Brain microvascular endothelial cell (primary cell): ENCODE data around the gene ANO8.
A peak's percentile ranks its signal among the peaks of the same experiment; 100 is the strongest.

ENCODE experiments used
- DNase-seq: peaks from one replicate; pipeline ENCODE4 v3.0.0-alpha.2; 2020
- H3K27ac ChIP-seq: fragments of 250-450 bp; sonication (Bioruptor Pico); 2 replicates; pipeline ENCODE4 v1.5.1; 2020; ENCODE audit warnings: mild to moderate bottlenecking, moderate library complexity
- H3K27me3 ChIP-seq: fragments of 250-450 bp; sonication (Bioruptor Pico); replicated peaks from 2 replicates; pipeline ENCODE4 v1.5.1; 2020; ENCODE audit warnings: mild to moderate bottlenecking
- H3K36me3 ChIP-seq: fragments of 250-450 bp; sonication (Bioruptor Pico); replicated peaks from 2 replicates; pipeline ENCODE4 v1.5.1; 2020; ENCODE audit warnings: mild to moderate bottlenecking
- H3K4me3 ChIP-seq: 2 replicates; pipeline ENCODE4 v1.5.1; 2011; ENCODE audit warnings: low read depth, mild to moderate bottlenecking, control low read depth, low read length, moderate library complexity
- in situ Hi-C: cut with HindIII; loops from 2 replicates; pipeline ENCODE4 v1.10.0; 2017; ENCODE audit warnings: low sequenced_read_pairs, low pct_ligation_motif_present
- TF ChIP-seq, protein P1 (sequence below): IDR thresholded peaks from 2 replicates; pipeline ENCODE4 v1.5.1; 2011; ENCODE audit warnings: low read depth, mild to moderate bottlenecking, moderate library complexity, low read length, control low read depth, inconsistent platforms; ENCODE audit errors: missing control alignments

The ANO8 gene

GRCh38 chr19:17319473-17320238, 15.0 kb downstream of the ANO8 start:
- Histone ChIP-seq H3K36me3 (peaks cover 60% of the 10 kb centered on the region), H3K27ac (no peak overlapping the region), H3K4me3 (no peak overlapping the region), H3K27me3 (no peaks in the 10 kb centered on the region)
- no peak for DNase-seq
- TF ChIP-seq, protein P1, sequence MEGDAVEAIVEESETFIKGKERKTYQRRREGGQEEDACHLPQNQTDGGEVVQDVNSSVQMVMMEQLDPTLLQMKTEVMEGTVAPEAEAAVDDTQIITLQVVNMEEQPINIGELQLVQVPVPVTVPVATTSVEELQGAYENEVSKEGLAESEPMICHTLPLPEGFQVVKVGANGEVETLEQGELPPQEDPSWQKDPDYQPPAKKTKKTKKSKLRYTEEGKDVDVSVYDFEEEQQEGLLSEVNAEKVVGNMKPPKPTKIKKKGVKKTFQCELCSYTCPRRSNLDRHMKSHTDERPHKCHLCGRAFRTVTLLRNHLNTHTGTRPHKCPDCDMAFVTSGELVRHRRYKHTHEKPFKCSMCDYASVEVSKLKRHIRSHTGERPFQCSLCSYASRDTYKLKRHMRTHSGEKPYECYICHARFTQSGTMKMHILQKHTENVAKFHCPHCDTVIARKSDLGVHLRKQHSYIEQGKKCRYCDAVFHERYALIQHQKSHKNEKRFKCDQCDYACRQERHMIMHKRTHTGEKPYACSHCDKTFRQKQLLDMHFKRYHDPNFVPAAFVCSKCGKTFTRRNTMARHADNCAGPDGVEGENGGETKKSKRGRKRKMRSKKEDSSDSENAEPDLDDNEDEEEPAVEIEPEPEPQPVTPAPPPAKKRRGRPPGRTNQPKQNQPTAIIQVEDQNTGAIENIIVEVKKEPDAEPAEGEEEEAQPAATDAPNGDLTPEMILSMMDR: no peak
- in situ Hi-C loops: no loop called here

DNA sequence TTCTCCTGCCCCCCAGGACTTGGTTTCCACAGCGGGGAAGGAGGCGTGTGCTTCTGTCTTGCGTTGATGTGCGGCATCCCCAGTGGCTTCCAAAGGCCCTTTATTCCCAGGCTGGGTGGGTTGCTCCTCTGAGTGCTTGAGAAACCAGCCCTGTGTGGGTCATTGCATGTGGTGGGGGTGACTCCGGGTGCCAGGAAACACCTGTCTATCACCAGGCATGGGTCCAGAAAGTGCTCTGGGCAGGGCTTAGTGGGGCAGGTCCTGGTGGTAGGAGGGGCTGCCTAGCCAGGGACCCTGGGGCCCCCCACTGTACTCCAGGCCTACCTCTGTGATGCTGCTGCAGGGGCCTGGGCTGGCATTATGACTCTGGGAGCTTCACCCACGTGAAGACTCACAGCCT, 15.7 kb downstream of the ANO8 start:
- TF ChIP-seq, protein P1: no peak
- H3K36me3 ChIP-seq: peaks cover 67% of the 10 kb centered on the region
- in situ Hi-C loops: no loop called here
- no peak overlapping the region for H3K4me3 ChIP-seq
- DNase-seq: no peak
- no peaks in the 10 kb centered on the region for H3K27me3 ChIP-seq
- H3K27ac ChIP-seq: no peak overlapping the region

DNA sequence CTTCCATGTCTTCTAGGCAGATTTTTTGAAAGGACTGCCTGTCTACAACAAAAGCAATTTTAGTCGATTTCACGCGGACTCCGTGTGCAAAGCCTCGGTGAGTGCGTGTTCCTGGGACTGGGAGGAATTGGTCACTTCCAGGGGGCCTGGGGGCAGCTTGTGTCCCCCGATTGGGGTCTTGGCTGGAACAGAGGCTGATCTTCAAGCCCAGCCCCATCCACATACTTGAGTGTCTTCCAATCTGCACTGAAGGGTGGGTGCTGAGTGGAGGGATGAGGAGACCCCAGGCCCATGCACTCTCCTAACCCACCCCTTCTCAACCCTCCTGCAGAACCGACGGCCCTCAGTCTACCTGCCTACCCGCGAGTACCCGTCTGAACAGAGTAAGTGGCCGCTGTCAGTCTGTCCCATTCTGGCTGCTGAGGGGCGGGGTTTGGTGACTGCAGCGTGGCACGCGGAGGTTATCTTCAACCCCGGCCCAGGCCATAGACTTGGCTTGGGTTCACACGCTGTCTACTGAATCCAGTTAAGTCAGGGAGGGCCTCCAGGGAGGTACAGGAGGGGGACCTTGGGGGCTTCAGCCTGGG, 20.6 kb downstream of the ANO8 start:
- TF ChIP-seq, protein P1: no peak
- Histone ChIP-seq H3K36me3 (peaks cover 44% of the 10 kb centered on the region), H3K27me3 (no peaks in the 10 kb centered on the region), H3K4me3 (no peak overlapping the region), H3K27ac (no peak overlapping the region)
- in situ Hi-C loops: no loop called here
- no peak for DNase-seq

DNA sequence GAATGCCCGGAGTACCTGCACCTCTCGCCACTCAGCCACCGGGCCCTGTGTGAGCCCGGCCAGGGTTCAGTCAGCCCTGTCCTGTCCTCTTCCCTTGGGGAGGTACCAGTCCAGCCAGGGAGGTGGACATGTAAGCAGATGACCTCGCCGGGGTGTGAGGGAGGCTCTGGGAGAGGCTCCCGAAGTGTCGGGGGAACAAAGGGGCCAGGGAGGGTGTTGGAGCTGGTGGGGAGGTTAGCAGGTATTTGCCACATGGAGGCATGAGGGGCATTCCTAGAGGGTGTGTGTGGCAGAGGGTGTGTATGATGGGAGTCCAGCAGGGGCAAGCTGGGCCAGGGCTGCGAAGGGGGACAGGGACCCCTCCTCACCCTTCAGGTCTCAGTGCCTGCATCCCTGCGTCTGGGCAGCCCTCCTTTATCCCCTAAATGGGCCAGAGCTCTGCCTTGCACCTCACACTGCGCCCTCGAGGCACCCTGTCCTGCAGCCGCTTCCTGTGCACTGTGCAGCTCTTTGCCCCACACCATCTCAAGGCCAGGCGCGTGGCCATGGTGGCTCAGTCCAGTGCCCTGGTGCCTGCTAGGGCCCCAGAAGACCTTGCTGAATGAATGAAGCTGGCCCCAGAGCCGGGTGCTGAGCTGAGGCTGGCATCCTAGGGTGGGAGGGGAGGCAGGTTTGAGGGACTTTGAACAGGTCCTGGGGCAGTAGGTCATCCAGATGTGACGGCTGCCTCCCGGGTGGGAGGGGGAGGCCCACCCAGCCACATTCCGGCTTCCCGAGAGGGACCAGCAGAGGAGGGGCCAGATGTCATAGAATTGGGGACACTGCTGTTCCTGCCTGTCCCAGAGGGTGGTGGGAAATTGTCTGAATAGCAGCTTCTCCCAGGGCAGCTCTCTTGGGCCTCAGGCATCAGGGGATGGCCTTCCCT, 22.2 kb downstream of the ANO8 start:
- Histone ChIP-seq H3K27ac (peak overlapping the region; percentile 85), H3K27me3 (no peaks in the 10 kb centered on the region), H3K4me3 (no peak overlapping the region), H3K36me3 (peaks cover 39% of the 10 kb centered on the region)
- TF ChIP-seq, protein P1: no peak
- DNase-seq: no peak
- in situ Hi-C loops: no loop called here

- TF ChIP-seq, protein P1: no peak
- peak; percentile 86 for DNase-seq
- Histone ChIP-seq H3K27ac (peak overlapping the region; percentile 85), H3K36me3 (peaks cover 32% of the 10 kb centered on the region), H3K27me3 (no peaks in the 10 kb centered on the region), H3K4me3 (no peak overlapping the region)
- in situ Hi-C loops: no loop called here
Observed at GRCh38 chr19:17311455-17312188, 23.0 kb downstream of the ANO8 start.
